HEK293 (cell line): Measurements from ENCODE around the gene GNL2.

Source experiments
- PRDM4 ChIP-seq: fragments of 450-650 bp; formaldehyde crosslinking; IDR thresholded peaks from 2 replicates; pipeline ENCODE4 v1.5.1; 2017; ENCODE audit warnings: missing biosample characterization, missing genetic modification characterization
- ZBTB44 ChIP-seq: fragments of 450-650 bp; IDR thresholded peaks from 2 replicates; pipeline ENCODE4 v1.5.1; 2018; ENCODE audit warnings: missing biosample characterization, mild to moderate bottlenecking, missing genetic modification characterization
- ZNF660 ChIP-seq: fragments of 450-650 bp; IDR thresholded peaks from 2 replicates; pipeline ENCODE4 v1.5.1; 2018; ENCODE audit warnings: missing biosample characterization, mild to moderate bottlenecking, missing genetic modification characterization
- ZNF692 ChIP-seq: fragments of 450-650 bp; formaldehyde crosslinking; IDR thresholded peaks from 2 replicates; pipeline ENCODE4 v1.5.1; 2016; ENCODE audit warnings: missing biosample characterization, missing genetic modification characterization
- ZNF777 ChIP-seq: fragments of 450-650 bp; formaldehyde crosslinking; IDR thresholded peaks from 2 replicates; pipeline ENCODE4 v1.5.1; 2017; ENCODE audit warnings: missing biosample characterization, missing genetic modification characterization, borderline replicate concordance
- TF ChIP-seq, protein P1 (sequence below): fragments of 450-650 bp; formaldehyde crosslinking; IDR thresholded peaks from 2 replicates; pipeline ENCODE4 v1.5.1; 2016; ENCODE audit warnings: missing biosample characterization, missing genetic modification characterization
- TF ChIP-seq, protein P2 (sequence below): fragments of 450-650 bp; formaldehyde crosslinking; IDR thresholded peaks from 2 replicates; pipeline ENCODE4 v1.5.1; 2016; ENCODE audit warnings: missing biosample characterization, missing genetic modification characterization

- TF ChIP-seq ZNF660 (no peak), ZNF777 (tag by site-specific recombination) (no peak), ZNF692 (no peak), PRDM4 (tag by site-specific recombination) (no peak), ZBTB44 (tag by site-specific recombination) (no peak)
- TF ChIP-seq, protein P1, sequence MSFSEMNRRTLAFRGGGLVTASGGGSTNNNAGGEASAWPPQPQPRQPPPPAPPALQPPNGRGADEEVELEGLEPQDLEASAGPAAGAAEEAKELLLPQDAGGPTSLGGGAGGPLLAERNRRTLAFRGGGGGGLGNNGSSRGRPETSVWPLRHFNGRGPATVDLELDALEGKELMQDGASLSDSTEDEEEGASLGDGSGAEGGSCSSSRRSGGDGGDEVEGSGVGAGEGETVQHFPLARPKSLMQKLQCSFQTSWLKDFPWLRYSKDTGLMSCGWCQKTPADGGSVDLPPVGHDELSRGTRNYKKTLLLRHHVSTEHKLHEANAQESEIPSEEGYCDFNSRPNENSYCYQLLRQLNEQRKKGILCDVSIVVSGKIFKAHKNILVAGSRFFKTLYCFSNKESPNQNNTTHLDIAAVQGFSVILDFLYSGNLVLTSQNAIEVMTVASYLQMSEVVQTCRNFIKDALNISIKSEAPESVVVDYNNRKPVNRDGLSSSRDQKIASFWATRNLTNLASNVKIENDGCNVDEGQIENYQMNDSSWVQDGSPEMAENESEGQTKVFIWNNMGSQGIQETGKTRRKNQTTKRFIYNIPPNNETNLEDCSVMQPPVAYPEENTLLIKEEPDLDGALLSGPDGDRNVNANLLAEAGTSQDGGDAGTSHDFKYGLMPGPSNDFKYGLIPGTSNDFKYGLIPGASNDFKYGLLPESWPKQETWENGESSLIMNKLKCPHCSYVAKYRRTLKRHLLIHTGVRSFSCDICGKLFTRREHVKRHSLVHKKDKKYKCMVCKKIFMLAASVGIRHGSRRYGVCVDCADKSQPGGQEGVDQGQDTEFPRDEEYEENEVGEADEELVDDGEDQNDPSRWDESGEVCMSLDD, result no peak
- TF ChIP-seq, protein P2, sequence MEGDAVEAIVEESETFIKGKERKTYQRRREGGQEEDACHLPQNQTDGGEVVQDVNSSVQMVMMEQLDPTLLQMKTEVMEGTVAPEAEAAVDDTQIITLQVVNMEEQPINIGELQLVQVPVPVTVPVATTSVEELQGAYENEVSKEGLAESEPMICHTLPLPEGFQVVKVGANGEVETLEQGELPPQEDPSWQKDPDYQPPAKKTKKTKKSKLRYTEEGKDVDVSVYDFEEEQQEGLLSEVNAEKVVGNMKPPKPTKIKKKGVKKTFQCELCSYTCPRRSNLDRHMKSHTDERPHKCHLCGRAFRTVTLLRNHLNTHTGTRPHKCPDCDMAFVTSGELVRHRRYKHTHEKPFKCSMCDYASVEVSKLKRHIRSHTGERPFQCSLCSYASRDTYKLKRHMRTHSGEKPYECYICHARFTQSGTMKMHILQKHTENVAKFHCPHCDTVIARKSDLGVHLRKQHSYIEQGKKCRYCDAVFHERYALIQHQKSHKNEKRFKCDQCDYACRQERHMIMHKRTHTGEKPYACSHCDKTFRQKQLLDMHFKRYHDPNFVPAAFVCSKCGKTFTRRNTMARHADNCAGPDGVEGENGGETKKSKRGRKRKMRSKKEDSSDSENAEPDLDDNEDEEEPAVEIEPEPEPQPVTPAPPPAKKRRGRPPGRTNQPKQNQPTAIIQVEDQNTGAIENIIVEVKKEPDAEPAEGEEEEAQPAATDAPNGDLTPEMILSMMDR (tag by site-specific recombination), result no peak
These were observed 13.3 kb upstream of the GNL2 start for GRCh38 chr1:37609002-37609401.
